Measurements from ENCODE around the gene OR10K1. TPM values are rescaled to one million over a fixed set of nuclear protein-coding genes. Genes with fewer than 3 reads are reported as not detected.
"Not testable (repeated sequence)": the region's sequence is repeated elsewhere in the genome, so short reads cannot be mapped to it uniquely, and the experiment has no call there.

Gene OR10K1
- total RNA-seq, 3 donors from 2014 or later (not counting 1 experiment from before 2014, with no cell fraction given), result not detected

GRCh38 chr1:158425027-158425426 lies 36.6 kb upstream of the OR10K1 start:
- Mint-ChIP-seq H3K4me3 (no peak overlapping the region), H3K9me3 (peaks cover 0 to 3% of the 10 kb centered on the region in 2 donors)

GRCh38 chr1:158426137-158426536 lies 35.5 kb upstream of the OR10K1 start, which contains the start of gene OR10K2:
TSS of gene OR10K2 (minus strand) at chr1:158426237. CDS start at chr1:158420866, 5,371 bp downstream.
- DNase-seq (no peak), ATAC-seq (no peak)
- no peak within 1 kb of the TSS for H3K27ac ChIP-seq (ENCODE audit: low read length)
- no peak for TF ChIP-seq CTCF (IDR thresholded peaks at IDR 0.05)
- Mint-ChIP-seq H3K4me3 (no peak within 1 kb of the TSS), H3K27me3 (ENCODE audit: low read depth in 2 of 2) (peaks cover 30 to 43% of the 10 kb centered on the region in 2 donors), H3K36me3 (peaks cover 6% of the 10 kb centered on the region), H3K9me3 (peaks cover 2 to 3% of the 10 kb centered on the region in 2 donors), H3K4me1 (no peaks in the 10 kb centered on the region), H3K27ac (no peak within 1 kb of the TSS)
- H3K4me3 ChIP-seq (ENCODE audit: low read length), result no peak within 1 kb of the TSS
- no peaks in the 10 kb centered on the region for H3K4me1 ChIP-seq (ENCODE audit: control insufficient read depth, insufficient read depth, low read length)
- H3K36me3 ChIP-seq (ENCODE audit: control insufficient read depth, insufficient read depth, low read length), result no peaks in the 10 kb centered on the region
- intact Hi-C loops (cut with micrococcal nuclease), result no loop called here
- H3K9me3 ChIP-seq (ENCODE audit: control insufficient read depth, insufficient read depth, low read length), result no peaks in the 10 kb centered on the region
- 100% methylated on average over 1 of the region's 1 CpG for WGBS (ENCODE audit: insufficient coverage)
- H3K27me3 ChIP-seq (ENCODE audit: control insufficient read depth, insufficient read depth, low read length), result no peaks in the 10 kb centered on the region

More at GRCh38 chr1:158425027-158425426, 36.6 kb upstream of the OR10K1 start:
- Histone ChIP-seq H3K9me3 (ENCODE audit: control insufficient read depth, insufficient read depth, low read length) (no peaks in the 10 kb centered on the region), H3K36me3 (ENCODE audit: control insufficient read depth, insufficient read depth, low read length) (no peaks in the 10 kb centered on the region), H3K4me3 (ENCODE audit: low read length) (no peak overlapping the region), H3K27me3 (ENCODE audit: control insufficient read depth, insufficient read depth, low read length) (no peaks in the 10 kb centered on the region), H3K27ac (ENCODE audit: low read length) (no peak overlapping the region), H3K4me1 (ENCODE audit: control insufficient read depth, insufficient read depth, low read length) (no peaks in the 10 kb centered on the region)
- H3K4me1 Mint-ChIP-seq, result no peaks in the 10 kb centered on the region
- ATAC-seq, result no peak
- no peak for TF ChIP-seq CTCF (IDR thresholded peaks at IDR 0.05)
- intact Hi-C loops (cut with micrococcal nuclease), result no loop called here
- DNase-seq, result no peak
- peaks cover 6% of the 10 kb centered on the region for H3K36me3 Mint-ChIP-seq
- H3K27me3 Mint-ChIP-seq (ENCODE audit: low read depth in 2 of 2), result peaks cover 36 to 42% of the 10 kb centered on the region in 2 donors
- no peak overlapping the region for H3K27ac Mint-ChIP-seq

- H3K27ac ChIP-seq (ENCODE audit: low read length); ATAC-seq; H3K36me3 ChIP-seq (ENCODE audit: control insufficient read depth, insufficient read depth, low read length); H3K4me3 Mint-ChIP-seq; H3K36me3 Mint-ChIP-seq; H3K4me1 ChIP-seq (ENCODE audit: control insufficient read depth, insufficient read depth, low read length); H3K9me3 ChIP-seq (ENCODE audit: control insufficient read depth, insufficient read depth, low read length); H3K27me3 ChIP-seq (ENCODE audit: control insufficient read depth, insufficient read depth, low read length); intact Hi-C loops (cut with micrococcal nuclease); H3K27ac Mint-ChIP-seq; H3K4me3 ChIP-seq (ENCODE audit: low read length); H3K4me1 Mint-ChIP-seq; DNase-seq; H3K9me3 Mint-ChIP-seq: not testable (repeated sequence)
- 37% methylated on average over 3 of the region's 3 CpGs for WGBS (ENCODE audit: insufficient coverage)
- H3K27me3 Mint-ChIP-seq (ENCODE audit: low read depth in 2 of 2), result peaks cover 31 to 47% of the 10 kb centered on the region in 2 donors
These were observed 31.5 kb upstream of the OR10K1 start for GRCh38 chr1:158430163-158430562.

GRCh38 chr1:158434741-158435140 lies 26.9 kb upstream of the OR10K1 start:
- ATAC-seq (no peak), DNase-seq (no peak)
- peaks cover 2 to 5% of the 10 kb centered on the region in 2 donors for H3K9me3 Mint-ChIP-seq
- Histone ChIP-seq H3K27me3 (ENCODE audit: control insufficient read depth, insufficient read depth, low read length) (peaks cover 13% of the 10 kb centered on the region), H3K36me3 (ENCODE audit: control insufficient read depth, insufficient read depth, low read length) (no peaks in the 10 kb centered on the region), H3K27ac (ENCODE audit: low read length) (no peak overlapping the region), H3K4me1 (ENCODE audit: control insufficient read depth, insufficient read depth, low read length) (no peaks in the 10 kb centered on the region), H3K4me3 (ENCODE audit: low read length) (no peak overlapping the region), H3K9me3 (ENCODE audit: control insufficient read depth, insufficient read depth, low read length) (peaks cover 5% of the 10 kb centered on the region)
- no peaks in the 10 kb centered on the region for H3K36me3 Mint-ChIP-seq
- no peak overlapping the region for H3K27ac Mint-ChIP-seq
- intact Hi-C loops (cut with micrococcal nuclease), result no loop called here
- H3K27me3 Mint-ChIP-seq (ENCODE audit: low read depth in 2 of 2), result peaks cover 27 to 53% of the 10 kb centered on the region in 2 donors
- 46% methylated on average over 3 of the region's 3 CpGs for WGBS (ENCODE audit: insufficient coverage)
- TF ChIP-seq CTCF (IDR thresholded peaks at IDR 0.05), result no peak
- no peaks in the 10 kb centered on the region for H3K4me1 Mint-ChIP-seq
- H3K4me3 Mint-ChIP-seq, result no peak overlapping the region
